Gastrocnemius medialis (tissue), 4 donors: ENCODE data around the gene IDNK.

Experiments
- POLR2A ChIP-seq, 2 donors: fragments of 450-650 bp; IDR thresholded peaks; one replicate each; pipeline ENCODE4 v1.6.1; 2017; ENCODE audit warnings: antibody characterized with exemption in 2 of 2, mild to moderate bottlenecking in 2 of 2, moderate library complexity in 2 of 2
- TF ChIP-seq, protein P1 (sequence below), 5 experiments: fragments of 450-650 bp in 3 of 5; fragments of 200-600 bp in 2 of 5; sonication (generic) in 2 of 5; IDR thresholded peaks in 4 of 5; conservative IDR thresholded peaks in 1 of 5; 1 replicate in 4 of 5; 2 replicates in 1 of 5; pipeline ENCODE4 v1.5.1; 2016 to 2019; ENCODE audit warnings: antibody characterized with exemption in 5 of 5, mild to moderate bottlenecking in 3 of 5, moderate library complexity in 3 of 5

- TF ChIP-seq, protein P1, sequence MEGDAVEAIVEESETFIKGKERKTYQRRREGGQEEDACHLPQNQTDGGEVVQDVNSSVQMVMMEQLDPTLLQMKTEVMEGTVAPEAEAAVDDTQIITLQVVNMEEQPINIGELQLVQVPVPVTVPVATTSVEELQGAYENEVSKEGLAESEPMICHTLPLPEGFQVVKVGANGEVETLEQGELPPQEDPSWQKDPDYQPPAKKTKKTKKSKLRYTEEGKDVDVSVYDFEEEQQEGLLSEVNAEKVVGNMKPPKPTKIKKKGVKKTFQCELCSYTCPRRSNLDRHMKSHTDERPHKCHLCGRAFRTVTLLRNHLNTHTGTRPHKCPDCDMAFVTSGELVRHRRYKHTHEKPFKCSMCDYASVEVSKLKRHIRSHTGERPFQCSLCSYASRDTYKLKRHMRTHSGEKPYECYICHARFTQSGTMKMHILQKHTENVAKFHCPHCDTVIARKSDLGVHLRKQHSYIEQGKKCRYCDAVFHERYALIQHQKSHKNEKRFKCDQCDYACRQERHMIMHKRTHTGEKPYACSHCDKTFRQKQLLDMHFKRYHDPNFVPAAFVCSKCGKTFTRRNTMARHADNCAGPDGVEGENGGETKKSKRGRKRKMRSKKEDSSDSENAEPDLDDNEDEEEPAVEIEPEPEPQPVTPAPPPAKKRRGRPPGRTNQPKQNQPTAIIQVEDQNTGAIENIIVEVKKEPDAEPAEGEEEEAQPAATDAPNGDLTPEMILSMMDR (IDR thresholded peaks at IDR 0.05 in 4 of 5, conservative IDR thresholded peaks at IDR 0.05 in 1 of 5), result no peak
- no peak for TF ChIP-seq POLR2A (IDR thresholded peaks at IDR 0.05)
Observed at GRCh38 chr9:83601463-83601862, 21.5 kb upstream of the IDNK start.
